DMS 273 treated with DMSO at 0.1 percent for 48 hours (cell line): ENCODE measurements around the gene TK2.
"Not testable (repeated sequence)": the region's sequence is repeated elsewhere in the genome, so short reads cannot be mapped to it uniquely, and the experiment has no call there.

ENCODE experiments used
- DNase-seq: peaks from one replicate; lab custom pipeline; 2025; lab: John Stamatoyannopoulos, UW

Gene TK2

GRCh38 chr16:66519482-66520373 lies 30.2 kb downstream of the TK2 start:
- no peak for DNase-seq

GRCh38 chr16:66517586-66518263 lies 32.2 kb downstream of the TK2 start:
- no peak for DNase-seq

GRCh38 chr16:66516808-66517585 lies 32.9 kb downstream of the TK2 start:
- peak; percentile 62 for DNase-seq

- no peak for DNase-seq
Measured at GRCh38 chr16:66516509-66516807, 33.5 kb downstream of the TK2 start.

- DNase-seq, result no peak
Measured at GRCh38 chr16:66515596-66516508, 34.1 kb downstream of the TK2 start.

- DNase-seq, result not testable (repeated sequence)
Measured at GRCh38 chr16:66514980-66515595, 34.8 kb downstream of the TK2 start.

- not testable (repeated sequence) for DNase-seq
Measured at GRCh38 chr16:66514391-66514790, 35.5 kb downstream of the TK2 start.

GRCh38 chr16:66513111-66513723 lies 36.7 kb downstream of the TK2 start:
- no peak for DNase-seq

GRCh38 chr16:66512272-66513110 lies 37.4 kb downstream of the TK2 start:
- no peak for DNase-seq

- DNase-seq, result peak; percentile 69
Measured at GRCh38 chr16:66511602-66512271, 38.2 kb downstream of the TK2 start.

GRCh38 chr16:66510711-66511601 lies 39.0 kb downstream of the TK2 start:
- no peak for DNase-seq

- no peak for DNase-seq
Measured at GRCh38 chr16:66510298-66510697, 39.6 kb downstream of the TK2 start.

- DNase-seq, result no peak
Measured at GRCh38 chr16:66509576-66509975, 40.3 kb downstream of the TK2 start.

GRCh38 chr16:66508914-66509496 lies 40.9 kb downstream of the TK2 start:
- no peak for DNase-seq

- DNase-seq, result no peak
Measured at GRCh38 chr16:66508248-66508913, 41.5 kb downstream of the TK2 start.

GRCh38 chr16:66507731-66508239 lies 42.1 kb downstream of the TK2 start:
- no peak for DNase-seq

- DNase-seq, result no peak
Measured at GRCh38 chr16:66503612-66504011, 46.3 kb downstream of the TK2 start.
